Kidney (tissue), 14 donors: Measurements from ENCODE around the gene ENO3. TPM values are rescaled to one million over a fixed set of nuclear protein-coding genes. Genes with fewer than 3 reads are reported as not detected.

Source experiments
- DNase-seq, 5 donors: peaks; one replicate each; pipeline ENCODE4 v3.0.0-alpha.2; 2013 to 2020
- FAIRE-seq: peaks from 2 replicates; lab custom pipeline; 2012; peaks lifted over from hg19 to GRCh38; lab: Jason Lieb, UNC
- H3K27ac ChIP-seq, 2 donors: one replicate each; pipeline ENCODE4 v1.7.0; 2013; ENCODE audit warnings: low read depth in 2 of 2, low read length in 2 of 2, inconsistent platforms in 1 of 2
- H3K27me3 ChIP-seq: one replicate; pipeline ENCODE4 v1.7.1; 2013; ENCODE audit warnings: low read length, inconsistent platforms; ENCODE audit not compliant: control insufficient read depth, insufficient read depth
- H3K36me3 ChIP-seq, 3 donors: one replicate each; pipeline versions ENCODE4 v1.7.0 to v1.7.1; 2013; ENCODE audit warnings: low read length in 3 of 3, control low read depth in 1 of 3, inconsistent platforms in 1 of 3; ENCODE audit not compliant: insufficient read depth in 3 of 3, control insufficient read depth in 2 of 3
- H3K4me1 ChIP-seq, 3 donors: one replicate each; pipeline versions ENCODE4 v1.7.0 to v1.7.1; 2013; ENCODE audit warnings: low read length in 3 of 3, inconsistent platforms in 1 of 3, low read depth in 1 of 3; ENCODE audit not compliant: control insufficient read depth in 2 of 3, insufficient read depth in 2 of 3
- H3K4me3 ChIP-seq, 3 donors: one replicate each; pipeline versions ENCODE4 v1.7.0 to v1.8.1; 2013; ENCODE audit warnings: low read length in 3 of 3, control low read depth in 1 of 3, inconsistent platforms in 1 of 3
- H3K9ac ChIP-seq, 3 donors: one replicate each; pipeline versions ENCODE4 v1.7.0 to v1.7.1; 2013; ENCODE audit warnings: low read length in 3 of 3, control low read depth in 1 of 3, inconsistent platforms in 1 of 3
- H3K9me3 ChIP-seq, 3 donors: one replicate each; pipeline versions ENCODE4 v1.7.0 to v1.7.1; 2013; ENCODE audit warnings: low read length in 3 of 3, control low read depth in 1 of 3, inconsistent platforms in 1 of 3; ENCODE audit not compliant: control insufficient read depth in 2 of 3, insufficient read depth in 1 of 3
- CTCF ChIP-seq: IDR thresholded peaks from 3 replicates; pipeline ENCODE4 v1.5.1; 2012; ENCODE audit warnings: mild to moderate bottlenecking, moderate library complexity, borderline replicate concordance; ENCODE audit not compliant: insufficient read depth; ENCODE audit errors: extremely low read depth
- intact Hi-C: fragments of 100-400 bp; cut with DNase I; formaldehyde crosslinking; loops from one replicate; pipeline ENCODE4 v1.11.1; 2022
- polyA plus RNA-seq: library from polyadenylated mRNA; stranded (reverse); fragments of 350-450 nt; fragmentation: Illumina TruSeq; extraction: RNeasy Lipid Tissue Mini Kit (QIAGEN cat#74804); gene quantifications from one replicate; pipeline ENCODE4 v1.2.3, GENCODE V29; 2014; ENCODE audit warnings: low read depth, low replicate concordance; ENCODE audit not compliant: insufficient read depth
- total RNA-seq: library from RNA; stranded (reverse); fragmentation: NEBNext Ultra II Directional; extraction: Animal tissue kit (Norgen Biotek cat#: 25700); gene quantifications from one replicate; pipeline ENCODE4 v1.2.1, GENCODE V29; 2021
- donor health status: control.
- donor health status: control.
- donor health status: control.
- donor health status: control.
- donor health status: control.
- donor health status: DM: yes; HTN: yes; CAD: no.
- donor health status: Normal renal cell carcinoma (clear cell type).

Gene ENO3
- total and polyA plus RNA-seq, 2 donors from 2014 or later: 6.9 to 17.8 TPM

- peaks cover 0 to 43% (median 28%) of the 10 kb centered on the region in 3 donors for H3K36me3 ChIP-seq
- H3K9me3 ChIP-seq: no peaks in the 10 kb centered on the region
- H3K9ac ChIP-seq: no peak overlapping the region
- FAIRE-seq: no peak
- TF ChIP-seq CTCF: peak; percentile 69
- no peaks in the 10 kb centered on the region for H3K27me3 ChIP-seq
- peak in 4 of 5 donors; percentile 22 to 92 (median 74) for DNase-seq
- no peak overlapping the region for H3K27ac ChIP-seq
- H3K4me1 ChIP-seq: peaks cover 0 to 5% (median 0%) of the 10 kb centered on the region in 3 donors
- intact Hi-C loops: no loop called here
- H3K4me3 ChIP-seq: no peak overlapping the region
Observed at GRCh38 chr17:4980644-4981216, 29.8 kb downstream of the ENO3 start.

- DNase-seq: peak in 1 of 5 donors; percentile 30
- Histone ChIP-seq H3K27me3 (no peaks in the 10 kb centered on the region), H3K4me1 (peaks cover 0 to 12% (median 7%) of the 10 kb centered on the region in 3 donors), H3K4me3 (no peak overlapping the region), H3K27ac (no peak overlapping the region), H3K36me3 (peaks cover 0 to 34% (median 26%) of the 10 kb centered on the region in 3 donors), H3K9ac (no peak overlapping the region), H3K9me3 (no peaks in the 10 kb centered on the region)
- intact Hi-C loops: no loop called here
- no peak for TF ChIP-seq CTCF
- FAIRE-seq: no peak
Observed at GRCh38 chr17:4982305-4982704, 31.4 kb downstream of the ENO3 start.

- peaks cover 4 to 17% (median 8%) of the 10 kb centered on the region in 3 donors for H3K4me1 ChIP-seq
- H3K36me3 ChIP-seq: peaks cover 0 to 11% (median 10%) of the 10 kb centered on the region in 3 donors
- H3K9ac ChIP-seq: peak overlapping the region in 2 of 3 donors; percentile 74 to 86
- H3K4me3 ChIP-seq: peak overlapping the region; percentile 73 to 75 (median 74)
- no peaks in the 10 kb centered on the region for H3K9me3 ChIP-seq
- no peaks in the 10 kb centered on the region for H3K27me3 ChIP-seq
- intact Hi-C loops: no loop called here
- DNase-seq (peak in 2 of 5 donors; percentile 27 to 62), FAIRE-seq (no peak)
- no peak for TF ChIP-seq CTCF
- H3K27ac ChIP-seq: peak overlapping the region; percentile 94 to 96
Observed at GRCh38 chr17:4986403-4986802, 35.5 kb downstream of the ENO3 start.
